Gastroesophageal sphincter (tissue), 4 donors: Measurements from ENCODE around the gene BRD1. TPM values are rescaled to one million over a fixed set of nuclear protein-coding genes. Genes with fewer than 3 reads are reported as not detected.

Experiments
- ATAC-seq: fragments of 150-250 bp; one replicate; pipeline ENCODE4 v1.9.1; 2016; ENCODE audit warnings: mild to moderate bottlenecking, moderate library complexity
- H3K27ac ChIP-seq, 4 donors: fragments of 200-600 bp; sonication (generic) in 3 of 4; 1 replicate in 3 of 4; 2 replicates in 1 of 4; pipeline ENCODE4 v1.5.1; 2016 to 2019
- H3K27me3 ChIP-seq: fragments of 200-600 bp; sonication (generic); one replicate; pipeline ENCODE4 v1.5.1; 2019
- H3K36me3 ChIP-seq, 2 donors: fragments of 200-600 bp; sonication (generic); one replicate each; pipeline ENCODE4 v1.5.1; 2019; ENCODE audit warnings: control low read depth in 1 of 2
- H3K4me1 ChIP-seq, 3 donors: fragments of 200-600 bp; sonication (generic); 1 replicate in 2 of 3; 2 replicates in 1 of 3; pipeline ENCODE4 v1.5.1; 2016 to 2019; ENCODE audit warnings: control low read depth in 2 of 3
- H3K4me3 ChIP-seq, 2 donors: fragments of 200-600 bp; sonication (generic); one replicate each; pipeline ENCODE4 v1.5.1; 2019; ENCODE audit warnings: mild to moderate bottlenecking in 1 of 2, moderate library complexity in 1 of 2
- H3K9me3 ChIP-seq, 3 donors: fragments of 200-600 bp; sonication (generic); one replicate each; pipeline ENCODE4 v1.5.1; 2017 to 2019; ENCODE audit warnings: control low read depth in 2 of 3
- EP300 ChIP-seq: sonication (generic); formaldehyde crosslinking; IDR thresholded peaks from one replicate; pipeline ENCODE4 v1.6.1; 2017; ENCODE audit warnings: antibody characterized with exemption, mild to moderate bottlenecking
- POLR2A ChIP-seq, 2 donors: fragments of 450-650 bp; IDR thresholded peaks; one replicate each; pipeline ENCODE4 v1.6.1; 2017; ENCODE audit warnings: antibody characterized with exemption in 2 of 2, mild to moderate bottlenecking in 2 of 2, moderate library complexity in 1 of 2
- POLR2AphosphoS5 ChIP-seq: sonication (generic); formaldehyde crosslinking; IDR thresholded peaks from one replicate; pipeline ENCODE4 v1.6.1; 2017; ENCODE audit warnings: antibody characterized with exemption
- WGBS, 2 donors: methylation state at CpG; one replicate each; pipeline ENCODE4 v1.1.5; 2018; ENCODE audit warnings: low coverage in 1 of 2; 5-methylcytosine and 5-hydroxymethylcytosine counted together
- total RNA-seq, 4 donors: library from RNA; depleted of rRNA; stranded (reverse); fragments of >200 nt; gene quantifications; one replicate each; pipeline ENCODE4 v1.1.0, GENCODE V29; 2016
- TF ChIP-seq, protein P1 (sequence below), 4 experiments: fragments of 200-600 bp in 2 of 4; fragments of 450-650 bp in 2 of 4; sonication (generic) in 1 of 4; IDR thresholded peaks; one replicate each; pipeline ENCODE4 v1.5.1; 2017 to 2019; ENCODE audit warnings: antibody characterized with exemption in 4 of 4, mild to moderate bottlenecking in 2 of 4, moderate library complexity in 2 of 4

BRD1 gene
- total RNA-seq, 4 donors from 2014 or later: 36.0 to 66.0 (median 45.5) TPM

DNA sequence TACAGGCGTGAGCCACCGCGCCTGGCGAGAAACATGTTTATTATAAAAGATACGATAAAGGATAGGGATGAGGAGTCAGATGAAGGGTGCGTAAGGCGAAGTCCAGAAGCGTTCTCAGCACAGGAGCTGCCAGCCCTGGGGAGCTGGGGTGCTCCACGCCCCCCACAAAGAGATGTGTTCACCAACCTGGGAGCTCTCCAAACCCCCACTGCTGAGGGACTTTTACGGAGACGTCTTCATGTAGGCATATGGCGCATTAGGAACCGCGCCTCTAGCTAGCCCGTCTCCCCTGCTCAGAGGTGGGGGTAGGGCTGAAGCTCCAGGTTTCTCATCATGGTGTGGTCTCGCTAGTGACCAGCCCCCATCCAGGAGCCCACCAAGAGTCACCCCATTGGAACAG lies 17.6 kb upstream of the BRD1 start:
- WGBS, 2 donors: 71% methylated on average over 5 of the region's 16 CpGs; no CpG with 5 or more reads in 1 of the 2 donors
- no peak overlapping the region for H3K27ac ChIP-seq
- ATAC-seq: no peak

DNA sequence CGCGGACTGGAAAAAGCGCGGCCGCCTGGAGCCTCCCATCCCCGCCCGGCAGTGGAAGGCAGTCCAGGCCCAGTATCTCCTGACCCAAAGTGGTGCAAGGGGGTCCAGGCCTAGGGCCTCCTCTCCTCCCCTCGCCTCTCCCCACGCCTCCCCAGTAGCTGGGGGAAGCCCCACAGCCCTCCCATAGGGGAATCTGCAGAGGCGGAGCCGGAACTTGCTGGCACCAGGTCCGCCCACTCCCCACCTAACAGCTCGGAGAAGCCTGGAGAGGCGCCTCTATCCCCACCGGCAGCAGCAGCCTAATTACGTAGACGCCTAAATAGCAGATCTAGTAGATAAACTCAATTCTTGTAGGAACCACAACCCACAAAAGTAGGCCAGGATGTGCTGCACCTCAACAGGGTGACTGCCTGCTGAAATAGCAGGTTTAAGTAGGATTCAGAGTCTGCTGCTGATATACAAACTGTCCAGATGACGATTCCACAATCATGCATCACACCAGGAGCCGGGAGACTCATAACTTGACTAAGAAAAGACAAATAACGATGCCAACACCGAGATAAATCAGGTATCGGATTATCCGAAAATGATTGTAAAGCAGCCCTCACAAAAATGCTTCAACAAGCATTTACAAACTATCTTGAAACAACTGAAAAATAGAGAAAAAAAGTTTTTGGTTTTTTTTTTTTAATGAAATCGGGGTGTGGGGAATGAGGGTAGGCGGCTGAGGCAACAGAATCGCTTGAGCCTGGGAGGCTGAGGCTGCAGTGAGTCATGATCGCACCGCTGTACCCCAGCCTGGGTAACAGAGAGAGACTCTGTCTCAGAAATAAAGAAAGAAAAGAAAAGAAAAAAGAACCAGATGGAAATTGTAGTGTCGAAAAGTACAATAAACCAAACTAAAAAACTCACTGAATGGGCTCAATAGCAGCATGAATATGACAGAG lies 11.4 kb upstream of the BRD1 start:
- Histone ChIP-seq H3K36me3 (no peaks in the 10 kb centered on the region), H3K27me3 (peaks cover 22% of the 10 kb centered on the region), H3K4me3 (no peak overlapping the region), H3K27ac (no peak overlapping the region), H3K9me3 (no peaks in the 10 kb centered on the region), H3K4me1 (no peaks in the 10 kb centered on the region)
- WGBS, 2 donors: 74 to 83% methylated on average over 9 to 13 of the region's 29 CpGs
- TF ChIP-seq, protein P1, sequence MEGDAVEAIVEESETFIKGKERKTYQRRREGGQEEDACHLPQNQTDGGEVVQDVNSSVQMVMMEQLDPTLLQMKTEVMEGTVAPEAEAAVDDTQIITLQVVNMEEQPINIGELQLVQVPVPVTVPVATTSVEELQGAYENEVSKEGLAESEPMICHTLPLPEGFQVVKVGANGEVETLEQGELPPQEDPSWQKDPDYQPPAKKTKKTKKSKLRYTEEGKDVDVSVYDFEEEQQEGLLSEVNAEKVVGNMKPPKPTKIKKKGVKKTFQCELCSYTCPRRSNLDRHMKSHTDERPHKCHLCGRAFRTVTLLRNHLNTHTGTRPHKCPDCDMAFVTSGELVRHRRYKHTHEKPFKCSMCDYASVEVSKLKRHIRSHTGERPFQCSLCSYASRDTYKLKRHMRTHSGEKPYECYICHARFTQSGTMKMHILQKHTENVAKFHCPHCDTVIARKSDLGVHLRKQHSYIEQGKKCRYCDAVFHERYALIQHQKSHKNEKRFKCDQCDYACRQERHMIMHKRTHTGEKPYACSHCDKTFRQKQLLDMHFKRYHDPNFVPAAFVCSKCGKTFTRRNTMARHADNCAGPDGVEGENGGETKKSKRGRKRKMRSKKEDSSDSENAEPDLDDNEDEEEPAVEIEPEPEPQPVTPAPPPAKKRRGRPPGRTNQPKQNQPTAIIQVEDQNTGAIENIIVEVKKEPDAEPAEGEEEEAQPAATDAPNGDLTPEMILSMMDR (IDR thresholded peaks at IDR 0.05): no peak
- no peak for TF ChIP-seq EP300
- no peak for TF ChIP-seq POLR2AphosphoS5
- TF ChIP-seq POLR2A (IDR thresholded peaks at IDR 0.05): no peak
- no peak for ATAC-seq

More for the DNA sequence above, 17.6 kb upstream of the BRD1 start:
- Histone ChIP-seq H3K36me3 (no peaks in the 10 kb centered on the region), H3K27me3 (peaks cover 52% of the 10 kb centered on the region), H3K4me1 (peaks cover 0 to 26% (median 18%) of the 10 kb centered on the region in 3 donors), H3K9me3 (no peaks in the 10 kb centered on the region), H3K4me3 (no peak overlapping the region)
- no peak for TF ChIP-seq POLR2AphosphoS5
- TF ChIP-seq EP300: no peak
- TF ChIP-seq, protein P1 (IDR thresholded peaks at IDR 0.05): no peak
- no peak for TF ChIP-seq POLR2A (IDR thresholded peaks at IDR 0.05)

DNA sequence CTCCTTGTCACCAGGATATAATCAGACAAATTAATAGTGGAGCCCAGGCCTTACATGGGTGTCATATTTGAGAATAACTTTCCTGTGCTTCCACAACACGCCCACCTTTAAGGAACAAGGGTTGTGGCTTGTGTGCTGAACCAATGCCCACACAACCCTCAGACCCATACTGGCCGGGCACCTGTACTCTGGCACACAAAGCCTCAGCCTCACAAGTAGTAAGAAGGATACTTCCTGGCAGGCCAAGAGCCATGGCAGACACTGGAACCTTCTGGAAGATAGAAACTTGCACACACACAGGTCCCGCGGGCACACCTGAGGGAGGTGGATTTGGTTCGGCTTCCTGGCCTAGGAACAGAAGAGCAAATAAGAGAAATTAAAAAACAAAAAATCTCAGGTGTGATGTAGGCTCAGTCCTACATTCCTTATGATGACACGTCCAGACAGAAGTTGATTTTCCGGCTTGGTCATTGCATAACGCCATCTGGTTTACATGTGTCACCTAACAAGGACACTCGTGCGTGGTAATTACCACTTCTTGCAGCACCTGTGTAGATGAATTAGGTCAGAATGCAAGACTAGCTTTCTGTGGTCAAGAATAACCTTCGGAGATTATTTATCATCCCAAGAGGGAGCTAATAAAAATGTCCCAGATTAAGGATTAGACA lies 5.8 kb upstream of the BRD1 start:
- no peak for ATAC-seq
- no peaks in the 10 kb centered on the region for H3K36me3 ChIP-seq

DNA sequence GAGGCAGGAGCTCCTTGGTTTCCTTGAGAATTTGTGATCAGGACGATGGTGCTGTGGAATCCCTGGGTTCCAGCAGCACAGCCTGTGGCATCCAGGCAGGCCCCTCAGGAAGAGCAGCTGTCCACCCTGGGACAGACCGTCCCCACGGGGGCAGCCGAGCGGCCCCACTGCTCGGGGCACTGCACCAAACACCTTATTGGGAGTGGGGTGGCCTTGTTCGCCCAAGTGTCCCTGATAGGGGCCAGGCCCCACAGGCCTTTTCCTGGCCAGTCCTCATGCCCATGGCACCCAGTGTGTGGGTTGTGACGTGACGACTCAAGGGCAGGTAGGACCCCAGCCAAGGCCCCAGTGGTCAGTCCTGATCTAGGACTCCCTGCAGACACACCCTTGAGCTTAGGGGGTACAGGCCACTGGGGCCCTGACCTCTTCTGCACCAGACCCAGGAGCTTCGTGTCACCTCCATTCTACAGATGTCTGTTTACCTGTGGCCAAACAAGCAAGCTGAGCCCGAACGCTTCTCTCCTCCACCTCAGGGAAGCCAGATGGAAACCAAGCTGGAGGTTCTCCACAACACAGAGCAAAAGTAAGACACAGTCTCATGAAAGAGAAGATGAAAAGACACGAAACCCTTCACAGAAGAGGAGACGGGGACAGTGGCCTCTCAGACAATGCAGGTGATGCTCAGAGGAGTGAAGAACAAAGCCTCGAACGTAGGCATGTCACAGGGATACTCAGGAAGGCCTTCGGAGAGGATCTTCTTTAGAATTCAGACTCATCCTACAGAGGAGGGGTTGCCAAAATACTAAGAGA lies 1.6 kb upstream of the BRD1 start:
- no peak for TF ChIP-seq POLR2A (IDR thresholded peaks at IDR 0.05)
- TF ChIP-seq, protein P1 (IDR thresholded peaks at IDR 0.05): no peak
- no peak for TF ChIP-seq POLR2AphosphoS5
- TF ChIP-seq EP300: no peak
- H3K4me3 ChIP-seq: no peak overlapping the region
- WGBS, 2 donors: 97% methylated on average over 6 of the region's 17 CpGs; no CpG with 5 or more reads in 1 of the 2 donors
- peaks cover 0 to 18% (median 0%) of the 10 kb centered on the region in 3 donors for H3K9me3 ChIP-seq
- peaks cover 0 to 32% (median 26%) of the 10 kb centered on the region in 3 donors for H3K4me1 ChIP-seq
- ATAC-seq: no peak
- peaks cover 0 to 9% of the 10 kb centered on the region in 2 donors for H3K36me3 ChIP-seq
- H3K27ac ChIP-seq: no peak overlapping the region
- no peaks in the 10 kb centered on the region for H3K27me3 ChIP-seq

More for the DNA sequence above, 5.8 kb upstream of the BRD1 start:
- H3K9me3 ChIP-seq: peaks cover 0 to 18% (median 0%) of the 10 kb centered on the region in 3 donors
- H3K27ac ChIP-seq: no peak overlapping the region
- peaks cover 0 to 1% (median 0%) of the 10 kb centered on the region in 3 donors for H3K4me1 ChIP-seq
- peaks cover 22% of the 10 kb centered on the region for H3K27me3 ChIP-seq
- no peak overlapping the region for H3K4me3 ChIP-seq
- WGBS, 2 donors: 81 to 90% methylated on average over 3 to 6 of the region's 11 CpGs
- TF ChIP-seq, protein P1 (IDR thresholded peaks at IDR 0.05): no peak
- TF ChIP-seq POLR2A (IDR thresholded peaks at IDR 0.05): no peak
- TF ChIP-seq EP300: no peak
- no peak for TF ChIP-seq POLR2AphosphoS5
